Activated naive CD8-positive, alpha-beta T cell treated with anti-CD3 and anti-CD28 coated beads for 36 hours (primary cell): ENCODE results near the gene CUX1. TPM values are rescaled to one million over a fixed set of nuclear protein-coding genes. Genes with fewer than 3 reads are reported as not detected.
A peak's percentile ranks its signal among the peaks of the same experiment; 100 is the strongest.
"Not testable (repeated sequence)": the region's sequence is repeated elsewhere in the genome, so short reads cannot be mapped to it uniquely, and the experiment has no call there.

ENCODE experiments used
- DNase-seq: peaks from one replicate; pipeline ENCODE4 v3.0.0; 2021
- H3K27ac Mint-ChIP-seq: one replicate; pipeline ENCODE4 v1.8.0; 2022; ENCODE audit warnings: mild to moderate bottlenecking, moderate library complexity, mixed read lengths
- H3K27me3 Mint-ChIP-seq: one replicate; pipeline ENCODE4 v1.8.0; 2022; ENCODE audit warnings: mild to moderate bottlenecking, mixed read lengths
- H3K36me3 Mint-ChIP-seq: one replicate; pipeline ENCODE4 v1.8.0; 2021; ENCODE audit warnings: mild to moderate bottlenecking, mixed read lengths
- H3K4me1 Mint-ChIP-seq: one replicate; pipeline ENCODE4 v1.8.0; 2021; ENCODE audit warnings: mixed read lengths
- H3K4me3 Mint-ChIP-seq: one replicate; pipeline ENCODE4 v1.8.0; 2022; ENCODE audit warnings: mild to moderate bottlenecking, moderate library complexity, mixed read lengths
- H3K9me3 Mint-ChIP-seq: one replicate; pipeline ENCODE4 v1.8.0; 2022; ENCODE audit warnings: mixed read lengths
- total RNA-seq, 2 experiments: library from RNA; stranded (reverse); gene quantifications; one replicate each; pipeline ENCODE4 v1.2.3, GENCODE V29; 2021

Gene CUX1
- total RNA-seq, 2 experiments from 2014 or later: 14.2 to 14.5 TPM

DNA sequence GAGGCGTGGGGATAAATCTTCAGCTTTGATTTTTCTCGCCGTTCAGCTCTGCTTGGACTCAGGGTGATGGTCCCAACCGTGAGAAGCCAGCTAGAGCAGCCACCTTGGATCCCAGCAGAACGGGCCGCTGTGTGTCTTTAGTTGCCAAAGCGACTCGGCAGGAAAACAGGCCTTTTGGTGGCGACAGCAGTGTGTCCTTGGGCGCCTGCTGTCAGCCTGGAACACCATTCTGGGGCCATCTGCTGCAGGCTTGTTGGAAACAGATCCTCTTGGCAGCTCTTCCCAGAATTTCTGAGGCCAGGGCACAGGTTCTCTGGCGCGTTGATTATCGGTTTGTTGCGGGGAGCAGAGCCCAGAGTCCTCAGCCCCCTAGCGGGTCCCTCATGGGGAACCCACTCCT lies 97.6 kb downstream of the CUX1 start:
- Mint-ChIP-seq H3K36me3 (peaks cover 3% of the 10 kb centered on the region), H3K27me3 (no peaks in the 10 kb centered on the region), H3K27ac (no peak overlapping the region), H3K9me3 (no peaks in the 10 kb centered on the region), H3K4me1 (peaks cover 7% of the 10 kb centered on the region), H3K4me3 (no peak overlapping the region)
- no peak for DNase-seq

DNA sequence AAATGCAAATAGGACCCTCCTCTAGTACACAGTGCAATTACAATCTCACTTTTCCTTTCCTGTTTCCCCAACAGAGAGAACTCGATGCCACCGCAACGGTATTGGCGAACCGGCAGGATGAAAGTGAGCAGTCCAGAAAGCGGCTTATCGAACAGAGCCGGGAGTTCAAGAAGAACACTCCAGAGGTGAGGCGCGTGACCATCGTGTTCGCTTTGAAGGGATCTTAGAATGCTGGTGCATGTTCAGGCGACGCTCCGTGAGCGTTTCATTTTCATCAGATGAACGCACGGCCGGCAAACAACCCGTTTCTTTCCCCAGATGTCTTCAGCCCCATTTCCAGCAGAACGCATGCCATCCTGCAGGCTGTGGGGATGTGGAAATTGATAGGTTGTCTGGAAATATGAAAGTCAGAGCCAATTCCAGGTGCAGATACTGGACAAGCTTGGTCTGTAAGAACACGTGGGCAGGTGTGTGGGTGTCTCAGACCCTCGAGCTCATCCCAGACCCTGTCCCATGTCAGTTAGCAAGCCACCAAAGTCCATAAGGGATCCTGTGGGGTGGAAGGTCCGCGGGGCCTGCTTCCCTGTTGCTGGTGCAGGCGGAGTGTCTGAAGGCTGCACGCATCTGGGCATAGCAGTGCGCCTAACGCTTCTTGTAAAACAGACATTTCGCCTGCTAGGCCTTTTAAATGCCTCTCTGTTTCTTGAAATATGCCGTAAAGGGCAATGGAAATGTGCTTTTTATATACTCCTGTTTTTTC lies 98.8 kb downstream of the CUX1 start:
- no peak overlapping the region for H3K27ac Mint-ChIP-seq
- H3K4me3 Mint-ChIP-seq: no peak overlapping the region
- no peaks in the 10 kb centered on the region for H3K9me3 Mint-ChIP-seq
- no peaks in the 10 kb centered on the region for H3K27me3 Mint-ChIP-seq
- DNase-seq: no peak
- H3K36me3 Mint-ChIP-seq: peaks cover 3% of the 10 kb centered on the region
- peaks cover 7% of the 10 kb centered on the region for H3K4me1 Mint-ChIP-seq

DNA sequence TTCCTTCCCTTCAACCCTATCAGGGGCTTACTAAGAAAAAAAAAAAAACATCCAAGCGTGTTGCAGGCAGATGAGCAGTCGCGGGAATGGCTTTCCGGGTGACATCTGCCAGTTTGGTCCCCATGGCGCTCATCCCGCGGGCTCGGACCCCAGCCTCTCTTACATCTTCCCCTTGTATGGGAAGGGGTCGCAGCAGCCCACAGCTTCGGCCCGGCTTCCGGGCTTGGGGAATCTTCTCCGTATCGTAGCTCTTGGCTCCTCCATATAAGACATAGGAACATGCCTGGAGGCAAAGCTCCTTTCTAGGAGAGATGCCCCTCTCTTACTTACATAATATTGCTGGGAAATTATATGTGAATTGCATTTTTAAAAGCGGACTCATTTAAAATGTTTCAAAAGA lies 99.5 kb downstream of the CUX1 start:
- Mint-ChIP-seq H3K4me1 (peaks cover 7% of the 10 kb centered on the region), H3K4me3 (no peak overlapping the region), H3K36me3 (peaks cover 3% of the 10 kb centered on the region), H3K9me3 (no peaks in the 10 kb centered on the region), H3K27me3 (no peaks in the 10 kb centered on the region), H3K27ac (no peak overlapping the region)
- no peak for DNase-seq

DNA sequence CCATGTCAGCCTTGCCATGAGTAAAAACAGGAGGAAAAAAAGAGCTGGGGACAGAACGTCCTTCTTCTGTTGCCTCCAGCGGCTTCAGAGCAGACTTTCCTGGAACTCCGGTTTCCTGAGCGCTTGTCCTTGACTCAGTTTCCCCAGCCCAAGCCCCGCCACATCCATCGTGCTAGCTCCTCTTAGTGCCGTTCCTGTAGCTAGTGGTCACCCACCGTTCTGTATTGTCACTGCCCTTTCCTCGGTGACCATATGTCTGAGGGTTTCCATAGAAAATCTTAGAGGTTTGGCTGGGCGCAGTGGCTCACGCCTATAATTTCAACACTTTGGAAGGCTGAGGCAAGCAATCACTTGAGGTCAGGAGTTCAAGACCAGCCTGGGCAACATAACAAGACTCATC lies 100.1 kb downstream of the CUX1 start:
- Mint-ChIP-seq H3K27me3 (no peaks in the 10 kb centered on the region), H3K4me1 (peaks cover 7% of the 10 kb centered on the region), H3K27ac (no peak overlapping the region), H3K9me3 (no peaks in the 10 kb centered on the region), H3K36me3 (peaks cover 4% of the 10 kb centered on the region), H3K4me3 (no peak overlapping the region)
- no peak for DNase-seq

DNA sequence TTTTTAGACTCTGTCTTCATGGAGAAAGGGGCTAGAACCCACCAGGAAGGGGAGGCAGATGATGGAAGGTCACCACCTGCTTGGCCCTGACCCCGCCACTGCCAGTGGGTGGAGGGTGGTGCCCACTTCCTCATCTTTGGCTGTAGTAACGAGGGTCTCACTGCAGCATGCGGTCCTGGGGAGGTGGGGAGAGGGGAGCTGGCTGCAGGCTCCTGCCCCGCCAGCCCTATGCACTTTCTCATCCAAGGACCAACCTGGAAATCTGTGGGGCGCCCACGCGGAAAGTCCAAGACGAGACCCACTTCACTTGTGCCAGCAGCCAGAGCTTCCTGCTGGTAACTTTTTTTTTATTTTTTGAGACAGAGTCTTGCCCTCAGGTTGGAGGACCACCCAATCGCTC lies 101.0 kb downstream of the CUX1 start:
- Mint-ChIP-seq H3K27me3 (no peaks in the 10 kb centered on the region), H3K4me3 (no peak overlapping the region), H3K9me3 (no peaks in the 10 kb centered on the region), H3K4me1 (peaks cover 5% of the 10 kb centered on the region), H3K36me3 (peaks cover 5% of the 10 kb centered on the region), H3K27ac (no peak overlapping the region)
- no peak for DNase-seq

DNA sequence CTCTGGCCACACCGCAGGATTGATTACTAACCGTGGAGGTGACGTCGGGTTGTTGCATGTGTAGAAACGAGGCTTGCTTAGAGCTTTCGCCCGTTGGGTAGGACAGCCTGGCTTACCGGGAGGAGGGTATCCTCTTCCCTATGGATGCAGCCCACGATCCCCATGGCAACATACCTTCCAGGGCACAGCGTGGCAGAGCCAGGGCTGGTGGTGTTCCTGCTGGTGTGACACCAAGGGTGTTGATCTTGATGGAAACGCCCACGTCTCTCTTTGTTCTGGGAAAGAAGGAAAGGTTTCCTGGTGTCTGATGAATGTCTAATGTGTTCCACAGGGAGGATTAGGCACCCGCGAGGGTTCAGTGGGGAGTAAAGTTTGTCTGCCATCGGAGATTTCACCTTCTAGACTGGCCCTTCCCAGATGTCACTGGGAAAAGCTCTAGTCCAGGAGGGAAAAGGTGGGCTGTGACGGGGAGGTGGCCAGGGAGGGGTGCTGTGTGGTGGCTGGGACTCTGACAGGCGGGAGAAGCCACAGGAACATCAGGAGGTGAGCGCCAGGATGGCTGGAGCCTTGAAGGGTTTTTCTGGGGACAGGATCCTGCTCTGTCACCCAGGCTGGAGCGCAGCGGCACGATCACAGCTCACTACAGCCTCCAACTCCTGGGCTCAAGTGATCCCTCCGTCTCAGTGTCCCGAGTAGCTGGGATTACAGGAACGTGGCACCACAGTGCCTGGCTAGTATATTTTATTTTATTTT lies 102.1 kb downstream of the CUX1 start:
- H3K9me3 Mint-ChIP-seq: no peaks in the 10 kb centered on the region
- DNase-seq: no peak
- no peak overlapping the region for H3K4me3 Mint-ChIP-seq
- H3K36me3 Mint-ChIP-seq: peaks cover 7% of the 10 kb centered on the region
- no peaks in the 10 kb centered on the region for H3K27me3 Mint-ChIP-seq
- no peak overlapping the region for H3K27ac Mint-ChIP-seq
- H3K4me1 Mint-ChIP-seq: peaks cover 6% of the 10 kb centered on the region

DNA sequence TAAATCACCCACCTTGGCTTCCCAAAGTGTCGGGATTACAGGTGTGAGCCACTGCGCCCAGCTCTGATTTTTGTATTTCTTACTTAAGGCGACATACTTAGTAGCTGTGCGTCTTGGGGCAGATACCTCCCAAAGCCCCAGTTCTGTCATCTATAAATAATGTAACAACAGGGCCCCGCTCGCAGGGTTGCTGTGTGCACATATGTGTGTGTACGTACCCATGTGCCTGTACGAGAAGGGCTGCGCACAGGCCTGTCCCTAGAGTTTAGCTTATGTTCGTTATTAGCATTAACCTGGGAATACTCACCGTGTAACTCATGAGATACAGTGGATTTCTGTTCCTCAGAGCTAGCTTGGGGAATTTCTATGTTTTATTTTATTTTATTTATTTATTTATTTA lies 103.6 kb downstream of the CUX1 start:
- H3K4me1 Mint-ChIP-seq: peaks cover 6% of the 10 kb centered on the region
- no peak overlapping the region for H3K27ac Mint-ChIP-seq
- no peaks in the 10 kb centered on the region for H3K9me3 Mint-ChIP-seq
- DNase-seq: no peak
- H3K4me3 Mint-ChIP-seq: no peak overlapping the region
- peaks cover 7% of the 10 kb centered on the region for H3K36me3 Mint-ChIP-seq
- no peaks in the 10 kb centered on the region for H3K27me3 Mint-ChIP-seq

DNA sequence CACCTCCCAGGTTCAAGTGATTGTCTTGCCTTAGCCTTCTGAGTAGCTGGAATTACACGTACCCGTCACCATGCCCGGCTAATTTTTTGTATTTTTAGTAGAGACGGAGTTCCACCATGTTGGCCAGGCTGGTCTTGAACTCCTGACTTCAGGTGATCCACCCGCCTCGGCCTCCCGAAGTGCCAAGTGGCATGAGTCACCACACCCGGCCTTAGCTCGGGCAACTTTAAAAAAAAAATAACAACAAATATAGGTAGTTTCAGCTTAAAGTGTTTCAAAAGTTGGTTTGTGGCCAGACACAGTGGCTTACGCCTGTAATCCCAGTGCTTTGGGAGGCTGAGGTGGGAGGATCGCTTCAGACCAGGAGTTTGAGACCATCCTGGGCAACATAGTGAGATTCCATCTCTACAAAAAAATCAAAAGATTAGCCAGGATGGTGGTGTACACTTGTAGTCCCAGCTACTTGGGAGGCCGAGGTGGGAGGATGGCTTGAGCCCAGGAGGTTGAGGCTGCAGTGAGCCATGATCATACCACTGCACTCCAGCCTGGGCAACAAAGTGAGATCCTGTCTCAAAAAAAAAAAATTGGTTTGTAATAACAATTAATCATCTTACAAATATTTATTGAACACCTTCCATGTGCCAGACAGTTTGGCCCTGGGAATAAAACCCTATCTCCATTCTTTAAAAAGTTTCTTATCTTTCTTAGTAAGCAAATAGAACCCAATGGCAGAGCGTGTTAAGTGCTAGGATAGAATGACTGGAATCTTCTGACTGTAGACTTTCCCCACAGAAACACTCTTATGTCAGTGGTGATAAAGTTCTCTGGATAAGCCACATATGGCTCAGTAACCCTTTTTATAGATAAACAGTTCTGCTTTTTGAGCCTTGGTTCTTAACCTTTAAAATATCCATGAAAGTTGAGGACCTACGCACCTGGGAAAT lies 104.4 kb downstream of the CUX1 start:
- not testable (repeated sequence) for H3K36me3 Mint-ChIP-seq, DNase-seq, H3K27ac Mint-ChIP-seq, H3K27me3 Mint-ChIP-seq, H3K9me3 Mint-ChIP-seq, H3K4me3 Mint-ChIP-seq, H3K4me1 Mint-ChIP-seq

DNA sequence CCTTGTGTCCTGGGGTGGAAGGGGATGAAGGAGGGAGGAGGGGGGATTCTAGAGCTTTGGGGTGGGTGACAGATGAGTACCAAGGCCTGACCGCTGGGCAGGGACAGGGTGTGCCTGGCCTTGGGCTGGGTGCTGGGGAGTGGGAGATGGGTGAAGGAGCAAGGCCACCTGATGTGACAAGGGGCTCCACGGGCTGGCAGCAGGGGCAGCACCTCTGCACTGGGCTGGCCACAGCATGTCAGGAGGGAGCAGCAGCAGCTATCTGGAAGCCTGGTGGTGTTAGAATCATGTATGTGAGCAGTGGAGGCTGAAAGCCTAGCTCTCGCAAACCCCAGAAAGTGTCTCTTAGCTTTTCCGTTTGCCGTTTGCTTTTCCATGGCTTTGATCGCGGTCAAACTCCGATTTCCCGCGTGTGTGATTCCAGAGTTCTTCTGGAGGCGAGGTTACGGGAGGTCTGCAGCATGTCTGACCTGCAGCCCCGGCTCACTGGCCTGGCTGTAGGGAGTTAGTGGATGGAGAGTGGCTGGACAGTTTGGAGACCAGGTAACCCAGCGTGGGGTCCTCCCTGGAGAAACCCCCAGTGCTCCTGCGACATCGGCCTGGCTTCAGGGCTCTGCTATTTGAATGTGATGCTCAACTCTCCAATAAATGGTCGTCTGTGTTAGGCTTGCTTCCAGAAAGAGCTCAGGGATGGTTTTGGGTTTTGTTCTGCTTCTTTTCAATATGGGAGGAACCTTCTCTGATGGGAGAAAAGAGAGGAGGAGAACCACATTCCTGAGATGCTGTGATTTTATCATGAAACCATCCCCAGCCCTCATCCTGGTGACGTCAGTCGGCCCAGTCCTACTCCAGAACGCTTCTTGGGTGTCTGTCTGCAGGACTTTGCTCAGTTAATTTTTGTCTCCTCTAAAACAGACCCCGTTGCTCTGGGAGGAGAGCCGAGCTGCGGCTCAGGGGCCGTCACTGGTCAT lies 105.5 kb downstream of the CUX1 start:
- Mint-ChIP-seq H3K9me3 (no peaks in the 10 kb centered on the region), H3K4me1 (peaks cover 6% of the 10 kb centered on the region), H3K4me3 (no peak overlapping the region), H3K36me3 (peaks cover 8% of the 10 kb centered on the region), H3K27me3 (no peaks in the 10 kb centered on the region), H3K27ac (no peak overlapping the region)
- no peak for DNase-seq

DNA sequence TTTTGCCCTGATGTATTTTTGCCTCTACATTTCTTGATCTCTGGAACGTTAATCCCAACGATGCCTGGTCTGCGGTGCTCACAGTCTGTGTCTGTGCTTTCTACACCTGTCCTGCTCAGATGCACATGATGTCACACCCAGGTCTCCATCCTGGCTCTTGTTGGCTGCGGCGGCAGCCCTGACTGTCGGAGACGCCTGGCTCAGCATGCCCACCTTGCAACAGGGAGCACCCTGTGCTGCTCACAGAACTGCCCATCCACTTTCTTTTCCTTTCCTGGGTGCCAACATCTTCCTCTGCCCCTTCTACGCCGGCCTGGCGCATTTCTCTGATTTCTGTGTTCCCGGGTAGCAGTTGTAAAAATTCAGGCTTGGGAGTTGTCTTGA lies 106.2 kb downstream of the CUX1 start:
- Mint-ChIP-seq H3K27me3 (no peaks in the 10 kb centered on the region), H3K4me1 (peaks cover 6% of the 10 kb centered on the region), H3K9me3 (no peaks in the 10 kb centered on the region), H3K4me3 (no peak overlapping the region), H3K27ac (no peak overlapping the region), H3K36me3 (peaks cover 8% of the 10 kb centered on the region)
- no peak for DNase-seq

DNA sequence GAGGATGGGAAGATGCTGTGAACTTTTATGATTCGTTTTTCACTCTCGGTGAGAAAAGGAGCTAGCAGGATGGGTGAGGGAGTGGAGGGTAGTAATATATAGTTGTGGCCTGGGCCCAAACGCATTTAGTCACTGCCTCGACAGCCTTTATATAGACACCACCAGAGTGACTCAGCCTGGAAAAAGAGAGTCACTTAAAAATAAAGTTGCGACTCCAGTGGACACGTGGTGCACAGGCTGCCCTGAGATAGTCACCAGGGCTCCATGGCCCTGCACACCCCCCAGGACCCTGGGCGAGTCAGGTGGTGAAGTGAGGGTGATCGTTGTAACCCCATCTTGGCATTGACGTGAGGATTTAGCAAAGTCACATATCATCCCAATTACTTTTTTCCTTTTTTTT lies 106.7 kb downstream of the CUX1 start:
- Mint-ChIP-seq H3K27me3 (no peaks in the 10 kb centered on the region), H3K9me3 (no peaks in the 10 kb centered on the region), H3K4me1 (peaks cover 6% of the 10 kb centered on the region), H3K27ac (no peak overlapping the region), H3K36me3 (peaks cover 8% of the 10 kb centered on the region), H3K4me3 (no peak overlapping the region)
- DNase-seq: peak; percentile 15

DNA sequence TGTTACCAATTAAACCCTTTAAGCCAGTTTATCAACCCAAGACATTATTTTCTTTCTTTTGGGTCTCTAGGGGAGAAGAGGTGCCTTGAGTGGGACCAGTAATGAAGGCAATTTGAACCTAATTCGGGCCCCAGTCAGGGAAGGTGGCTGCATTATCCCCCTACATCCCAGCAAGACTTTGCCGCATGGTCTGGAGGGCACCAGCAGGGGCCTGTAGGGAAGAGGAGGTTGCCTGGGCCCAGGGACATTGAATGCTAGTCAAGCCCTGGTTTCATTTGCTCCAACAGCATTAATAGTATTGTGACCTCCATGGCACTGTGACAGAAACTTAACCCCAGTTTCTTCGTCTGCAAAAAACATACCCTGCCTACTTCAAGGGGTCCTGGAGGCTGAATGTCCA lies 108.8 kb downstream of the CUX1 start:
- H3K36me3 Mint-ChIP-seq: peaks cover 20% of the 10 kb centered on the region
- H3K4me3 Mint-ChIP-seq: no peak overlapping the region
- peaks cover 5% of the 10 kb centered on the region for H3K9me3 Mint-ChIP-seq
- DNase-seq: no peak
- no peaks in the 10 kb centered on the region for H3K27me3 Mint-ChIP-seq
- peaks cover 6% of the 10 kb centered on the region for H3K4me1 Mint-ChIP-seq
- no peak overlapping the region for H3K27ac Mint-ChIP-seq

DNA sequence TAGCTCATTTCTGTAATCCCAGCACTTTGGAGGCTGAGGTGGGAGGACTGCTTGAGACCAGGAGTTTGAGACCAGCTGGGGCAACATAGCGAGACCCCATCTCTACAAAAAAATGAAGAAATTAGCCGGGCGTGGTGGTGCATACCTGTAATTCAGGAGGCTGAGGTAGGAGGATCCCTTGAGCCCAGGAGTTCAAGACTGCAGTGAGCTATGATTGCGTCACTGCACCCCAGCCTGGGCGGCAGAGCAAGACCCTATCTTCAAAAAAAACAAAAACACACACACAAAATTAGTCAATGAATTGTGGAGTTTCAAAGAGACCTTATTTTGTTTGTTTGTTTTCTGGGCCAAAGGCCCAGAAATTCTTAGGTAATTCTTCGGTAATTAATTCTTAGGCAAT lies 110.0 kb downstream of the CUX1 start:
- no peak overlapping the region for H3K4me3 Mint-ChIP-seq
- peaks cover 18% of the 10 kb centered on the region for H3K36me3 Mint-ChIP-seq
- DNase-seq: no peak
- no peaks in the 10 kb centered on the region for H3K27me3 Mint-ChIP-seq
- peaks cover 6% of the 10 kb centered on the region for H3K4me1 Mint-ChIP-seq
- H3K9me3 Mint-ChIP-seq: peaks cover 5% of the 10 kb centered on the region
- no peak overlapping the region for H3K27ac Mint-ChIP-seq

DNA sequence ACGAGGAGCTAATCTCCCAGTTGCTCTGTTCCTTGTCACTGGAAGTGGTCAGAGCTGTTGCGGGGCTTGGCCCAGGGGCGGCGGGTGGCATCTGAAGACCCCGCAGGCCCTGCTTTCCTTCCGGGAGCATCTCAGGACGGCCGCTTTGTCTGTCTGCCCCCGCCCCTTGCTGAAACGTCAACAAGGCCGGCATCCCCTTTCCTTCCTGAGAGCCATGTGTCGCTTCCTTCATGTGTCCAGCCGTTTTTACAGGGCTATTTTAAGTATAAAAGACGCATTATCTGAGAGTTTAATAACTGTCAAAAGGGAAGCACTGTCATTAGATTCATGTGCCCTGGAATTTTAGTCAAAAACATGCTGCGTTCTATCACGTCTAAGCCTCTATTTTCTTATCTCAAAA lies 110.4 kb downstream of the CUX1 start:
- H3K9me3 Mint-ChIP-seq: peaks cover 5% of the 10 kb centered on the region
- H3K27me3 Mint-ChIP-seq: no peaks in the 10 kb centered on the region
- no peak for DNase-seq
- H3K36me3 Mint-ChIP-seq: peaks cover 18% of the 10 kb centered on the region
- H3K4me3 Mint-ChIP-seq: no peak overlapping the region
- H3K27ac Mint-ChIP-seq: no peak overlapping the region
- peaks cover 6% of the 10 kb centered on the region for H3K4me1 Mint-ChIP-seq
